ENCODE data around the gene PCID2. TPM values are rescaled to one million over a fixed set of nuclear protein-coding genes. Genes with fewer than 3 reads are reported as not detected.

The PCID2 gene
- total and polyA plus RNA-seq, 2 of the 13 experiments (the other 11 are each of a cell fraction or from before 2014, with no cell fraction given): 65.0 to 111 TPM

DNA sequence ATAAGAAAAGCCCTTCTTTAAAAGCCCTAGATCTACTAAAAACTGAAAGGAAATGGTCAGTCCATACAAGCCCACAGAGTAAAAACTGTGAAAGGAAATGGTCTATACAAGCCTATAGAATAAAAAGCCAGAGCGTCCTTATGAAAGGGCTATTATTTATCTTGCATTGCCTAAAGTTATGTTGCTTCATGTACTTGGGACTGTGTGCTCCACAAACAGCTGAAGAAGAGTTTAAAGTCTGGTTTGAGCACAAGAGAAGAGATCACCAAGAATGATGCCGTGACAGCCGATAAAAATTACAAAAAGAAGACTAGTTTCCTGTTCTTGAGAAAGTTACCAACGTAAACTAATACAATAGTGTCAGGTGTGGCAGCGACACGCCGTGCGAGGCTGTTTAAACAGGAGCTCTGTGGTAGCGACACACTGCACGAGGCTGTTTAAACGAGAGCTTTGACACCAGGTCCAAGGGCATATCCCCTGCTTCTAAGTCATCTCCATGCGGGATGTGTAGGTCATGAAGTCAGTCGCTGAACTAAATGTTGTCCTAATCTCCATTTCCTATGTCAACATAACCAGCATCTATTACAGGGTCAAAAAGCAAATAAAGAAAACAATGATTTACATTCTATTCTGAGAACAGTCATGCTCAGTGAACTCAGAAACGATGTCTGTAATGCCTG lies 24.9 kb downstream of the PCID2 start (continued):
- TF ChIP-seq ZNF12 (CRISPR knock-in tag; IDR thresholded peaks at IDR 0.05) (no peak), ZNF335 (CRISPR knock-in tag; IDR thresholded peaks at IDR 0.05) (no peak), MTF1 (CRISPR knock-in tag; IDR thresholded peaks at IDR 0.05) (no peak), TGIF2 (CRISPR knock-in tag; IDR thresholded peaks at IDR 0.05) (no peak), NCOA5 (CRISPR knock-in tag; IDR thresholded peaks at IDR 0.05) (no peak), ZBTB3 (CRISPR knock-in tag; IDR thresholded peaks at IDR 0.05; ENCODE audit: borderline replicate concordance, low read depth) (no peak), GTF2F1 (IDR thresholded peaks at IDR 0.05; ENCODE audit: low read length) (no peak), DNMT3B (CRISPR knock-in tag; conservative IDR thresholded peaks at IDR 0.05) (no peak), ZNF180 (CRISPR knock-in tag; IDR thresholded peaks at IDR 0.05; ENCODE audit: borderline replicate concordance, low read depth) (no peak), CBFB (CRISPR knock-in tag; IDR thresholded peaks at IDR 0.05) (no peak), ZFYVE20 (CRISPR knock-in tag; IDR thresholded peaks at IDR 0.05; ENCODE audit: borderline replicate concordance, low read depth) (no peak), WIZ (CRISPR knock-in tag; IDR thresholded peaks at IDR 0.05) (no peak), FOXA3 (CRISPR knock-in tag; IDR thresholded peaks at IDR 0.05) (peak; percentile 83), ZNF468 (CRISPR knock-in tag; IDR thresholded peaks at IDR 0.05) (no peak), KLF15 (CRISPR knock-in tag; IDR thresholded peaks at IDR 0.05; ENCODE audit: borderline replicate concordance) (no peak), SALL2 (CRISPR knock-in tag; IDR thresholded peaks at IDR 0.05) (no peak), ZNF598 (CRISPR knock-in tag; IDR thresholded peaks at IDR 0.05; ENCODE audit: borderline replicate concordance) (no peak), MED13 (CRISPR knock-in tag; IDR thresholded peaks at IDR 0.05) (no peak), HNF4A (CRISPR knock-in tag; IDR thresholded peaks at IDR 0.05) (peak; percentile 86), SALL1 (CRISPR knock-in tag; IDR thresholded peaks at IDR 0.05) (peak; percentile 96), SCMH1 (CRISPR knock-in tag; IDR thresholded peaks at IDR 0.05; ENCODE audit: borderline replicate concordance) (no peak)
- TF ChIP-seq, protein P1, sequence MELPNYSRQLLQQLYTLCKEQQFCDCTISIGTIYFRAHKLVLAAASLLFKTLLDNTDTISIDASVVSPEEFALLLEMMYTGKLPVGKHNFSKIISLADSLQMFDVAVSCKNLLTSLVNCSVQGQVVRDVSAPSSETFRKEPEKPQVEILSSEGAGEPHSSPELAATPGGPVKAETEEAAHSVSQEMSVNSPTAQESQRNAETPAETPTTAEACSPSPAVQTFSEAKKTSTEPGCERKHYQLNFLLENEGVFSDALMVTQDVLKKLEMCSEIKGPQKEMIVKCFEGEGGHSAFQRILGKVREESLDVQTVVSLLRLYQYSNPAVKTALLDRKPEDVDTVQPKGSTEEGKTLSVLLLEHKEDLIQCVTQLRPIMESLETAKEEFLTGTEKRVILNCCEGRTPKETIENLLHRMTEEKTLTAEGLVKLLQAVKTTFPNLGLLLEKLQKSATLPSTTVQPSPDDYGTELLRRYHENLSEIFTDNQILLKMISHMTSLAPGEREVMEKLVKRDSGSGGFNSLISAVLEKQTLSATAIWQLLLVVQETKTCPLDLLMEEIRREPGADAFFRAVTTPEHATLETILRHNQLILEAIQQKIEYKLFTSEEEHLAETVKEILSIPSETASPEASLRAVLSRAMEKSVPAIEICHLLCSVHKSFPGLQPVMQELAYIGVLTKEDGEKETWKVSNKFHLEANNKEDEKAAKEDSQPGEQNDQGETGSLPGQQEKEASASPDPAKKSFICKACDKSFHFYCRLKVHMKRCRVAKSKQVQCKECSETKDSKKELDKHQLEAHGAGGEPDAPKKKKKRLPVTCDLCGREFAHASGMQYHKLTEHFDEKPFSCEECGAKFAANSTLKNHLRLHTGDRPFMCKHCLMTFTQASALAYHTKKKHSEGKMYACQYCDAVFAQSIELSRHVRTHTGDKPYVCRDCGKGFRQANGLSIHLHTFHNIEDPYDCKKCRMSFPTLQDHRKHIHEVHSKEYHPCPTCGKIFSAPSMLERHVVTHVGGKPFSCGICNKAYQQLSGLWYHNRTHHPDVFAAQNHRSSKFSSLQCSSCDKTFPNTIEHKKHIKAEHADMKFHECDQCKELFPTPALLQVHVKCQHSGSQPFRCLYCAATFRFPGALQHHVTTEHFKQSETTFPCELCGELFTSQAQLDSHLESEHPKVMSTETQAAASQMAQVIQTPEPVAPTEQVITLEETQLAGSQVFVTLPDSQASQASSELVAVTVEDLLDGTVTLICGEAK (IDR thresholded peaks at IDR 0.05): no peak
- TF ChIP-seq, protein P1 (CRISPR knock-in tag; IDR thresholded peaks at IDR 0.05): peak; percentile 55; the same call in 1 of the 2 replicates
- TF ChIP-seq, protein P2, sequence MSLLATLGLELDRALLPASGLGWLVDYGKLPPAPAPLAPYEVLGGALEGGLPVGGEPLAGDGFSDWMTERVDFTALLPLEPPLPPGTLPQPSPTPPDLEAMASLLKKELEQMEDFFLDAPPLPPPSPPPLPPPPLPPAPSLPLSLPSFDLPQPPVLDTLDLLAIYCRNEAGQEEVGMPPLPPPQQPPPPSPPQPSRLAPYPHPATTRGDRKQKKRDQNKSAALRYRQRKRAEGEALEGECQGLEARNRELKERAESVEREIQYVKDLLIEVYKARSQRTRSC (CRISPR knock-in tag; IDR thresholded peaks at IDR 0.05; ENCODE audit: low read depth): no peak

Measured in HepG2 (cell line).